ENCODE measurements around the gene IQSEC3. TPM values are rescaled to one million over a fixed set of nuclear protein-coding genes. Genes with fewer than 3 reads are reported as not detected.

The IQSEC3 gene
- total RNA-seq, 1 experiment from 2014 or later, result 0.55 TPM

GRCh38 chr12:194276-194675, 127.7 kb downstream of the IQSEC3 start:
- no peak overlapping the region for H2AFZ ChIP-seq (ENCODE audit: low read length)
- DNase-seq, result no peak
- H3K27ac ChIP-seq (ENCODE audit: insufficient read length, low read depth, low read length), result no peak overlapping the region
- WGBS (ENCODE audit: extremely low coverage, insufficient read length, low lambda C conversion rate), result no CpG with 5 or more reads among the region's 7 CpGs
- no peak overlapping the region for H3K18ac ChIP-seq (ENCODE audit: insufficient read length, low read depth, low read length)
- no peak overlapping the region for H3K4me2 ChIP-seq (ENCODE audit: insufficient read depth, insufficient read length, low read length)
- H2AK5ac ChIP-seq (ENCODE audit: insufficient read length, low read length), result no peak overlapping the region
- H3K9ac ChIP-seq (ENCODE audit: extremely low read depth, insufficient read length, low read length), result no peak overlapping the region
- no peaks in the 10 kb centered on the region for H3K23me2 ChIP-seq (ENCODE audit: insufficient read length, low read depth, low read length, poor library complexity, severe bottlenecking)
- no peak overlapping the region for H3K4ac ChIP-seq (ENCODE audit: low read depth, low read length)
- no peak overlapping the region for H2BK5ac ChIP-seq (ENCODE audit: insufficient read length, low read length)
- TF ChIP-seq CTCF (conservative IDR thresholded peaks at IDR 0.05), result no peak
- no peak overlapping the region for H2BK20ac ChIP-seq (ENCODE audit: low read depth, low read length, poor library complexity, severe bottlenecking)
- H3K36me3 Mint-ChIP-seq (ENCODE audit: insufficient read depth in 1 of 3, low read depth in 3 of 3), result no peaks in the 10 kb centered on the region
- no peak overlapping the region for H3K23ac ChIP-seq (ENCODE audit: insufficient read length, low read depth, low read length)
- H2BK15ac ChIP-seq (ENCODE audit: low read depth, low read length), result no peak overlapping the region
- no peak overlapping the region for H3K27ac Mint-ChIP-seq
- no peaks in the 10 kb centered on the region for H4K20me1 ChIP-seq (ENCODE audit: control insufficient read depth, insufficient read depth, insufficient read length)
- H3K56ac ChIP-seq (ENCODE audit: insufficient read length, low read depth, low read length), result no peak overlapping the region
- H4K5ac ChIP-seq (ENCODE audit: insufficient read length, low read depth, low read length), result no peak overlapping the region
- no peaks in the 10 kb centered on the region for H3K4me1 ChIP-seq (ENCODE audit: insufficient read depth, low read length)
- peaks cover 82% of the 10 kb centered on the region for H3K27me3 Mint-ChIP-seq (ENCODE audit: low read depth)
- no peaks in the 10 kb centered on the region for H3K9me3 ChIP-seq (ENCODE audit: control insufficient read depth, low read depth, low read length)
- peaks cover 4 to 13% of the 10 kb centered on the region in 2 experiments; a peak in 2 of 4 replicates for H3K4me1 Mint-ChIP-seq
- H3K79me1 ChIP-seq (ENCODE audit: insufficient read depth, low read depth, low read length, poor library complexity, severe bottlenecking), result no peaks in the 10 kb centered on the region
- no peak overlapping the region for H2BK120ac ChIP-seq (ENCODE audit: low read depth, low read length, poor library complexity, severe bottlenecking)
- H4K8ac ChIP-seq (replicated peaks; ENCODE audit: insufficient read length, low read depth, low read length), result no peak overlapping the region
- no peak overlapping the region for H2BK12ac ChIP-seq (ENCODE audit: insufficient read length, low read depth, low read length)
- H3K79me2 ChIP-seq (ENCODE audit: insufficient read depth, low read length), result no peaks in the 10 kb centered on the region
- H3T11ph ChIP-seq (ENCODE audit: low read length), result no peak overlapping the region
- no peaks in the 10 kb centered on the region; the same call in 1 of the 2 replicates for H3K27me3 ChIP-seq (ENCODE audit: insufficient read depth, low read length)
- no peak overlapping the region for H4K91ac ChIP-seq (ENCODE audit: insufficient read length, low read depth, low read length)
- H3K14ac ChIP-seq (ENCODE audit: insufficient read depth, low read length), result no peak overlapping the region
- H3K4me3 Mint-ChIP-seq, result no peak overlapping the region
- peaks cover 0 to 6% of the 10 kb centered on the region in 2 experiments; a peak in 2 of 5 replicates for H3K9me3 Mint-ChIP-seq

All from H9 (cell line).